Breast epithelium (tissue), 3 donors: ENCODE measurements around the gene RPL23.

Source experiments
- CTCF ChIP-seq, 3 donors: fragments of 450-650 bp; IDR thresholded peaks; one replicate each; pipeline ENCODE4 v1.5.1; 2016 to 2017; ENCODE audit warnings: antibody characterized with exemption in 3 of 3, mild to moderate bottlenecking in 3 of 3, moderate library complexity in 3 of 3
- POLR2A ChIP-seq: fragments of 450-650 bp; IDR thresholded peaks from one replicate; pipeline ENCODE4 v1.6.1; 2016; ENCODE audit warnings: antibody characterized with exemption, mild to moderate bottlenecking, moderate library complexity

DNA sequence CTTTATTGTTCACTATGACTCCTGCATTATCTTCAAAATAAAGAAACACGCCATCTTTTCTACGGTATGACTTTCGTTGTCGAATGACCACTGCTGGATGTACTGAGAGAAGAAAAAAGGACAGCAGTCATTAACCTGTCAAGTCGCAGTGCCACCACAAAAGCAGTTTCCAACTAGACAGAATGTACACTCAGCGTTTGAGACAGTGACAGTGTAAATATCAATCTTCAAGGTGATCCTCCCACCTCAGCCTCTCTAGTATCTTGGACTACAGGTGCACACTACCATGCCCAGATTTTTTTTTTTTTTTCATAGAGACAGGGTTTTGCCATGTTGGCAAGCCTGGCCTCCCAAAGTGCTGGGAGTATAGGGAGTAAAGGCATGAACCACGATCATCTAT is 3.1 kb downstream of the RPL23 start:
- TF ChIP-seq CTCF (IDR thresholded peaks at IDR 0.05) (no peak), POLR2A (no peak)
